ENCODE data around the gene PRLR. TPM values are rescaled to one million over a fixed set of nuclear protein-coding genes. Genes with fewer than 3 reads are reported as not detected.

PRLR gene
- total and polyA plus RNA-seq, 2 of the 8 experiments (the other 6 are each of a cell fraction or from before 2014, with no cell fraction given), result 0.53 to 2.5 TPM

DNA sequence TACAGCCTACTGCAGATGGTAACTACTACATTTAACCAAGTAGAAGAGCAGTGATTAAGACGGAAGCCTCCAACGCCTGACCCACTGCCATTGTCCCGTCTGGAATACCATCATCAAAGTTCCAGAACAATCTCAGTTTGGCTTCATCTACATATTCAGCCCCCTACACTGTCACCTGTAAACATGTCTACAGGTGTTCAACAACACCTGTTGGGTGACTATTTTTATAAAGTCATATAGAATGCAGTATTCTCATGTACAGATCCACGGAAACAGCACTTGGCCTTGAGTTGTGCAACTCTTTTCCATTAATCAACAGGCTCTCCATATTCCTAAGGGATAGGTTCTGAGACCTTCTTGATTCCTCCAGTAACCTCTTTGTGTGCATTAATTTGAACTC is 129.3 kb downstream of the PRLR start:
- no peak for FAIRE-seq
- no peaks in the 10 kb centered on the region for H3K23me2 ChIP-seq (ENCODE audit: low read depth, low read length)
- no peaks in the 10 kb centered on the region for H3K79me1 ChIP-seq (ENCODE audit: low read depth, low read length)
- H3K4me3 ChIP-seq (ENCODE audit: extremely low read depth in 1 of 4, insufficient read depth in 2 of 4, low read depth in 3 of 4, low read length in 4 of 4), result no peak overlapping the region
- no peak overlapping the region for H3K56ac ChIP-seq (replicated peaks; ENCODE audit: insufficient read length, low read depth, low read length)
- ChIA-PET POLR2A (ENCODE audit: partially characterized antibody) (no interaction called here), CTCF (ENCODE audit: partially characterized antibody) (interaction anchor here (0.8 to 1.7 kb wide), 7 partner anchors 10 to 144 kb away, joined by 3 to 6 read pairs (median 3); no protein-coding TSS in a partner anchor)
- no peak overlapping the region for H3K14ac ChIP-seq (ENCODE audit: insufficient read length)
- H2AK5ac ChIP-seq (ENCODE audit: low read depth, low read length), result no peak overlapping the region
- H3K79me2 ChIP-seq (ENCODE audit: control insufficient read depth in 1 of 2, insufficient read depth in 2 of 2, low read length in 2 of 2), result no peaks in the 10 kb centered on the region
- WGBS, 2 experiments (ENCODE audit: extremely low coverage in 1 of 2, insufficient coverage in 1 of 2, insufficient read length in 1 of 2, insufficient replicate concordance in 2 of 2, low coverage in 1 of 2, low lambda C conversion rate in 2 of 2, missing lambda C conversion rate in 1 of 2), result 93% methylated on average over 4 of the region's 4 CpGs; no CpG with 5 or more reads in 1 of the 2 experiments
- H2BK15ac ChIP-seq (ENCODE audit: low read length), result no peak overlapping the region
- H4K8ac ChIP-seq (ENCODE audit: extremely low read depth, insufficient read depth, low read length), result no peak overlapping the region
- no peak overlapping the region for H3K4me2 ChIP-seq (ENCODE audit: insufficient read depth in 1 of 2, low read depth in 2 of 2, low read length in 2 of 2)
- no peak overlapping the region for H2AFZ ChIP-seq (ENCODE audit: low read length)
- no peak overlapping the region for H3K9ac ChIP-seq (replicated peaks in 1 of 4; ENCODE audit: extremely low read depth in 1 of 4, low read depth in 3 of 4, low read length in 3 of 4)
- no peaks in the 10 kb centered on the region for H4K20me1 ChIP-seq (replicated peaks in 1 of 2; ENCODE audit: control insufficient read depth in 1 of 2, insufficient read depth in 2 of 2, low read length in 2 of 2)
- no peak overlapping the region for H3K4ac ChIP-seq (replicated peaks; ENCODE audit: insufficient read length, low read depth, low read length)
- no peaks in the 10 kb centered on the region for H3K36me3 ChIP-seq (ENCODE audit: control insufficient read depth in 2 of 4, insufficient read depth in 4 of 4, low read length in 3 of 4)
- no peak overlapping the region for H2BK5ac ChIP-seq (ENCODE audit: low read depth, low read length)
- no peak for DNase-seq (ENCODE audit: low read depth in 1 of 2, low spot score in 2 of 2)
- H3K27me3 ChIP-seq (replicated peaks in 1 of 4; ENCODE audit: control insufficient read depth in 3 of 4, extremely low read depth in 1 of 4, insufficient read depth in 3 of 4, low read length in 3 of 4), result no peaks in the 10 kb centered on the region
- no peaks in the 10 kb centered on the region for H3K9me3 ChIP-seq (ENCODE audit: insufficient read depth in 2 of 2, low read depth in 1 of 2, low read length in 1 of 2)
- no peak overlapping the region for H3K23ac ChIP-seq (ENCODE audit: insufficient read length)
- no peak overlapping the region for H4K91ac ChIP-seq (replicated peaks; ENCODE audit: insufficient read length, low read length)
- no peak overlapping the region for H2BK12ac ChIP-seq (ENCODE audit: low read depth, low read length)
- no peak overlapping the region for H3K18ac ChIP-seq (ENCODE audit: extremely low read depth, low read length)
- H2BK120ac ChIP-seq (replicated peaks; ENCODE audit: low read depth, low read length), result no peak overlapping the region
- H3K27ac ChIP-seq (ENCODE audit: low read depth, low read length), result no peak overlapping the region
- no peak overlapping the region for H2BK20ac ChIP-seq (ENCODE audit: low read length)
- no peaks in the 10 kb centered on the region for H3K4me1 ChIP-seq (replicated peaks in 1 of 4; ENCODE audit: control insufficient read depth in 3 of 4, insufficient read depth in 4 of 4, low read length in 3 of 4)
- H4K5ac ChIP-seq (ENCODE audit: insufficient read length, low read depth, low read length), result no peak overlapping the region
- TF ChIP-seq RNF2 (IDR thresholded peaks at IDR 0.05; ENCODE audit: borderline replicate concordance, low read depth, low read length, missing control alignments, poor library complexity, severe bottlenecking) (no peak), CREB1 (IDR thresholded peaks at IDR 0.05) (no peak), RXRA (IDR thresholded peaks at IDR 0.05; ENCODE audit: insufficient read depth, low read depth, low read length) (no peak), KDM5A (IDR thresholded peaks at IDR 0.05; ENCODE audit: low read length) (no peak), GABPA (IDR thresholded peaks at IDR 0.05; ENCODE audit: borderline replicate concordance, insufficient read depth, low read length) (no peak), GTF2F1 (IDR thresholded peaks at IDR 0.05; ENCODE audit: borderline replicate concordance, low read depth, low read length) (no peak), TAF1 (IDR thresholded peaks at IDR 0.05; ENCODE audit: low read depth, low read length) (no peak), SP1 (IDR thresholded peaks at IDR 0.05; ENCODE audit: low read depth, low read length) (no peak), CBX8 (IDR thresholded peaks at IDR 0.05; ENCODE audit: borderline replicate concordance, low read depth, low read length) (no peak), CHD2 (IDR thresholded peaks at IDR 0.05; ENCODE audit: low read length) (no peak)
- TF ChIP-seq, protein P1, sequence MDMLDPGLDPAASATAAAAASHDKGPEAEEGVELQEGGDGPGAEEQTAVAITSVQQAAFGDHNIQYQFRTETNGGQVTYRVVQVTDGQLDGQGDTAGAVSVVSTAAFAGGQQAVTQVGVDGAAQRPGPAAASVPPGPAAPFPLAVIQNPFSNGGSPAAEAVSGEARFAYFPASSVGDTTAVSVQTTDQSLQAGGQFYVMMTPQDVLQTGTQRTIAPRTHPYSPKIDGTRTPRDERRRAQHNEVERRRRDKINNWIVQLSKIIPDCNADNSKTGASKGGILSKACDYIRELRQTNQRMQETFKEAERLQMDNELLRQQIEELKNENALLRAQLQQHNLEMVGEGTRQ (IDR thresholded peaks at IDR 0.05; ENCODE audit: low read length), result no peak
